IPS-18c (cell line): ENCODE measurements around the gene BARHL1.

Experiments used
- H3K4me3 ChIP-seq: 2 replicates; pipeline ENCODE4 v1.7.0; 2013; ENCODE audit warnings: low read depth, mild to moderate bottlenecking, low read length, moderate library complexity; ENCODE audit not compliant: insufficient read depth
- H3K9me3 ChIP-seq: one replicate; pipeline ENCODE4 v1.6.1; 2013; ENCODE audit warnings: mild to moderate bottlenecking, low read length, moderate library complexity; ENCODE audit not compliant: control insufficient read depth, insufficient read depth

BARHL1 gene

GRCh38 chr9:132591751-132592314 is 9.4 kb downstream of the BARHL1 start:
- Histone ChIP-seq H3K9me3 (peaks cover 2% of the 10 kb centered on the region), H3K4me3 (peak overlapping the region; percentile 31)

GRCh38 chr9:132592451-132592850 is 10.0 kb downstream of the BARHL1 start:
- Histone ChIP-seq H3K4me3 (peak overlapping the region; percentile 31), H3K9me3 (peaks cover 2% of the 10 kb centered on the region)

GRCh38 chr9:132594412-132594811 is 12.0 kb downstream of the BARHL1 start:
- no peaks in the 10 kb centered on the region for H3K9me3 ChIP-seq
- no peak overlapping the region for H3K4me3 ChIP-seq

GRCh38 chr9:132595319-132595718 is 12.9 kb downstream of the BARHL1 start:
- Histone ChIP-seq H3K4me3 (no peak overlapping the region), H3K9me3 (no peaks in the 10 kb centered on the region)

- Histone ChIP-seq H3K4me3 (no peak overlapping the region), H3K9me3 (no peaks in the 10 kb centered on the region)
Observed at GRCh38 chr9:132596200-132596599, 13.8 kb downstream of the BARHL1 start.

- Histone ChIP-seq H3K4me3 (no peak overlapping the region), H3K9me3 (no peaks in the 10 kb centered on the region)
Observed at GRCh38 chr9:132597073-132597775, 14.8 kb downstream of the BARHL1 start.

GRCh38 chr9:132600326-132600984 is 18.0 kb downstream of the BARHL1 start:
- H3K9me3 ChIP-seq: peaks cover 2% of the 10 kb centered on the region
- H3K4me3 ChIP-seq: no peak overlapping the region

- H3K4me3 ChIP-seq: no peak overlapping the region
- H3K9me3 ChIP-seq: peaks cover 2% of the 10 kb centered on the region
Observed at GRCh38 chr9:132602207-132602606, 19.8 kb downstream of the BARHL1 start.

GRCh38 chr9:132605387-132605786 is 23.0 kb downstream of the BARHL1 start:
- Histone ChIP-seq H3K4me3 (no peak overlapping the region), H3K9me3 (peaks cover 2% of the 10 kb centered on the region)

GRCh38 chr9:132606066-132606465 is 23.7 kb downstream of the BARHL1 start:
- Histone ChIP-seq H3K4me3 (no peak overlapping the region), H3K9me3 (peaks cover 2% of the 10 kb centered on the region)

- Histone ChIP-seq H3K4me3 (no peak overlapping the region), H3K9me3 (peaks cover 2% of the 10 kb centered on the region)
Observed at GRCh38 chr9:132609184-132609583, 26.8 kb downstream of the BARHL1 start.

- no peak overlapping the region for H3K4me3 ChIP-seq
- H3K9me3 ChIP-seq: peaks cover 2% of the 10 kb centered on the region
Observed at GRCh38 chr9:132609829-132610228, 27.4 kb downstream of the BARHL1 start.

- H3K9me3 ChIP-seq: no peaks in the 10 kb centered on the region
Observed at GRCh38 chr9:132610661-132611060, 28.3 kb downstream of the BARHL1 start.

GRCh38 chr9:132614324-132614723 is 31.9 kb downstream of the BARHL1 start:
- no peaks in the 10 kb centered on the region for H3K9me3 ChIP-seq
- H3K4me3 ChIP-seq: no peak overlapping the region

More at GRCh38 chr9:132610661-132611060, 28.3 kb downstream of the BARHL1 start:
- H3K4me3 ChIP-seq: no peak overlapping the region

- no peaks in the 10 kb centered on the region for H3K9me3 ChIP-seq
- no peak overlapping the region for H3K4me3 ChIP-seq
Observed at GRCh38 chr9:132615774-132616173, 33.4 kb downstream of the BARHL1 start.

- Histone ChIP-seq H3K9me3 (no peaks in the 10 kb centered on the region), H3K4me3 (no peak overlapping the region)
Observed at GRCh38 chr9:132616725-132617124, 34.3 kb downstream of the BARHL1 start.

GRCh38 chr9:132622159-132622558 is 39.8 kb downstream of the BARHL1 start:
- no peaks in the 10 kb centered on the region for H3K9me3 ChIP-seq
- H3K4me3 ChIP-seq: no peak overlapping the region

- H3K4me3 ChIP-seq: no peak overlapping the region
- no peaks in the 10 kb centered on the region for H3K9me3 ChIP-seq
Observed at GRCh38 chr9:132626285-132626684, 43.9 kb downstream of the BARHL1 start.
